GM12891 (cell line): ENCODE measurements around the gene MYLK4.

Source experiments
- POLR2A ChIP-seq: IDR thresholded peaks from 2 replicates; pipeline ENCODE4 v1.6.1; 2011; ENCODE audit warnings: low read depth, low read length, control low read depth
- POLR2AphosphoS5 ChIP-seq: IDR thresholded peaks from 2 replicates; pipeline ENCODE4 v1.6.1; 2011; ENCODE audit warnings: low read depth, low read length, control low read depth
- POU2F2 ChIP-seq: IDR thresholded peaks from 2 replicates; pipeline ENCODE4 v1.6.1; 2011; ENCODE audit warnings: low read depth, mild to moderate bottlenecking, control low read depth, low read length, moderate library complexity
- SPI1 ChIP-seq: IDR thresholded peaks from 2 replicates; pipeline ENCODE4 v1.6.1; 2011; ENCODE audit warnings: low read depth, low read length, control low read depth
- TAF1 ChIP-seq: IDR thresholded peaks from 2 replicates; pipeline ENCODE4 v1.6.1; 2011; ENCODE audit warnings: low read depth, low read length, control low read depth

DNA sequence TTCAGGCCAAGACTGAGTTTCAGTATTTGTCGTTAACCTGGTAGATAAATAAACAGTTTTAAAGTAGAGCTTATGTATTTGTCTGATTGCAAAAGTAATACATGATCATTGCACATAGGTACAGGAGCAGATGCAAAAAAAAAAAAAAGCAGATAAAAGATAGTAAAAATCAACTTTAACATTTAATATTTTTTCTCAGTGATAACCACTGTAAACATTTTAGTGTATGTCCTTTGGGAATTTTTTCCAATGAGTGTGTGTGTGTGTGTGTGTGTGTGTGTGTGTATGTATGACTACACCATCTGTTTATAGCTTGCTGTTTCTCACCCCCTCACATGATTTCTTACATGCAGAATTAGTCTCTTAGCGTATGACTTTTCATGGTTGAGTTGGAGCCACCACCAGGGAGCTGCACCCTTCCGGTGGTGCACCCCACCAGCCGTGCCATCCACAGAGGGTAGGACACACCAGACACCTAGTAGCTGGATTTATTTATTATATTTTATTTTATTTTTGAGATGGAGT, 40.8 kb upstream of the MYLK4 start:
- no peak for TF ChIP-seq POLR2AphosphoS5
- TF ChIP-seq POLR2A, result no peak
- no peak for TF ChIP-seq TAF1
- no peak for TF ChIP-seq SPI1
- no peak for TF ChIP-seq POU2F2
